Stomach (tissue), 9 donors: ENCODE measurements around the gene EFEMP1. TPM values are rescaled to one million over a fixed set of nuclear protein-coding genes. Genes with fewer than 3 reads are reported as not detected.

ENCODE experiments used
- DNase-seq, 2 donors: peaks; one replicate each; pipeline versions ENCODE4 v3.0.0 to v3.0.0-alpha.2; 2013 to 2019
- H3K27ac ChIP-seq, 5 donors: fragments of 200-600 bp in 4 of 5; sonication (generic) in 4 of 5; one replicate each; pipeline ENCODE4 v1.5.1; 2013 to 2019; ENCODE audit warnings: mild to moderate bottlenecking in 1 of 5, moderate library complexity in 1 of 5
- H3K27me3 ChIP-seq, 3 donors: fragments of 200-600 bp; sonication (generic); one replicate each; pipeline ENCODE4 v1.5.1; 2017 to 2019; ENCODE audit warnings: mixed run types in 1 of 3
- H3K36me3 ChIP-seq, 4 donors: fragments of 200-600 bp; sonication (generic); 1 replicate in 3 of 4; 2 replicates in 1 of 4; pipeline ENCODE4 v1.5.1; 2016 to 2019
- H3K4me1 ChIP-seq, 4 donors: fragments of 200-600 bp; sonication (generic); one replicate each; pipeline ENCODE4 v1.5.1; 2016 to 2019
- H3K4me3 ChIP-seq, 4 donors: fragments of 200-600 bp; sonication (generic) in 3 of 4; one replicate each; pipeline ENCODE4 v1.5.1; 2016 to 2019; ENCODE audit warnings: mild to moderate bottlenecking in 1 of 4
- H3K9me3 ChIP-seq, 4 donors: fragments of 200-600 bp; sonication (generic); one replicate each; pipeline ENCODE4 v1.5.1; 2016 to 2019
- EP300 ChIP-seq: sonication (generic); formaldehyde crosslinking; IDR thresholded peaks from one replicate; pipeline ENCODE4 v1.6.1; 2017; ENCODE audit warnings: antibody characterized with exemption
- POLR2A ChIP-seq, 4 donors: fragments of 450-650 bp; IDR thresholded peaks; one replicate each; pipeline ENCODE4 v1.6.1; 2016; ENCODE audit warnings: antibody characterized with exemption in 4 of 4, control low read depth in 2 of 4, mild to moderate bottlenecking in 1 of 4, moderate library complexity in 1 of 4
- POLR2AphosphoS5 ChIP-seq, 3 donors: sonication (generic); formaldehyde crosslinking; IDR thresholded peaks; one replicate each; pipeline ENCODE4 v1.6.1; 2016; ENCODE audit warnings: antibody characterized with exemption in 3 of 3
- WGBS, 5 donors: extraction: QIAGEN DNeasy Blood & Tissue Kit in 3 of 5; methylation state at CpG; one replicate each; pipeline versions ENCODE4 v1.1.5 to v1.1.7; 2013 to 2018; 5-methylcytosine and 5-hydroxymethylcytosine counted together
- intact Hi-C: fragments of 100-400 bp; cut with DNase I; formaldehyde crosslinking; loops from one replicate; pipeline ENCODE4 v1.15.1; 2023; ENCODE audit warnings: low total_unique reads
- polyA plus RNA-seq, 3 donors: library from polyadenylated mRNA; stranded (reverse); fragments of 200-250 nt; gene quantifications; one replicate each; pipeline ENCODE4 v1.2.3, GENCODE V29; 2013
- total RNA-seq, 5 donors: library from RNA; depleted of rRNA; stranded (reverse); fragments of >200 nt; gene quantifications; one replicate each; pipeline versions ENCODE4 v1.1.0 to v1.2.3, GENCODE V29; 2014 to 2016
- TF ChIP-seq, protein P1 (sequence below), 7 experiments: fragments of 450-650 bp in 4 of 7; fragments of 200-600 bp in 3 of 7; sonication (generic) in 3 of 7; IDR thresholded peaks; one replicate each; pipeline ENCODE4 v1.5.1; 2016 to 2019; ENCODE audit warnings: antibody characterized with exemption in 7 of 7, control low read depth in 2 of 7, mild to moderate bottlenecking in 1 of 7
- donor health status: healthy with polysubstance abuse.
- donor health status: Bipolar disorder and iron deficiency.
- donor health status: healthy.

The EFEMP1 gene
- total and polyA plus RNA-seq, 8 donors = 18.4 to 131 (median 31.8) TPM

DNA sequence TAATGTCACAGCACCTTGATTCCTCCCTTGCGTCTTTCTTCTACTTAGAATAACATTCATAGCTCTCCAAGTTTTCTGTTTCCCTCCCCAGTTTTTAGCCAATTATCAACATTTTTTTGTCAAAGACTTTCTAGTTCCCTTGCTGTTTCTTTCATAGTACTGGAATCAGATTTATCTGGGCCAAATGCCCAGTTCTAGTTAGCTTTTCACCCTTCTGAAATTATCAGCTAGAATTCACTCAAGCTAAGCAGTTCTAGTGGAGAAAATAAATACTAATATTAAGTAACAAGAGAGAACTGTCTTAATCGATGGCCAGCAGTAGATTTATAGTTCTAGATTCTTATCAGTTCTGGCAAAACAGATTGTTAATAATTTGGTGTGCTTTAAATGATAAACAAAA is 36.2 kb downstream of the EFEMP1 start:
- H3K27me3 ChIP-seq = no peaks in the 10 kb centered on the region
- peaks cover 13 to 52% (median 24%) of the 10 kb centered on the region in 4 donors for H3K4me1 ChIP-seq
- DNase-seq = peak in 1 of 2 donors; percentile 44
- no peaks in the 10 kb centered on the region for H3K9me3 ChIP-seq
- TF ChIP-seq POLR2AphosphoS5 (IDR thresholded peaks at IDR 0.05) (no peak), POLR2A (IDR thresholded peaks at IDR 0.05) (no peak), EP300 (no peak)
- TF ChIP-seq, protein P1, sequence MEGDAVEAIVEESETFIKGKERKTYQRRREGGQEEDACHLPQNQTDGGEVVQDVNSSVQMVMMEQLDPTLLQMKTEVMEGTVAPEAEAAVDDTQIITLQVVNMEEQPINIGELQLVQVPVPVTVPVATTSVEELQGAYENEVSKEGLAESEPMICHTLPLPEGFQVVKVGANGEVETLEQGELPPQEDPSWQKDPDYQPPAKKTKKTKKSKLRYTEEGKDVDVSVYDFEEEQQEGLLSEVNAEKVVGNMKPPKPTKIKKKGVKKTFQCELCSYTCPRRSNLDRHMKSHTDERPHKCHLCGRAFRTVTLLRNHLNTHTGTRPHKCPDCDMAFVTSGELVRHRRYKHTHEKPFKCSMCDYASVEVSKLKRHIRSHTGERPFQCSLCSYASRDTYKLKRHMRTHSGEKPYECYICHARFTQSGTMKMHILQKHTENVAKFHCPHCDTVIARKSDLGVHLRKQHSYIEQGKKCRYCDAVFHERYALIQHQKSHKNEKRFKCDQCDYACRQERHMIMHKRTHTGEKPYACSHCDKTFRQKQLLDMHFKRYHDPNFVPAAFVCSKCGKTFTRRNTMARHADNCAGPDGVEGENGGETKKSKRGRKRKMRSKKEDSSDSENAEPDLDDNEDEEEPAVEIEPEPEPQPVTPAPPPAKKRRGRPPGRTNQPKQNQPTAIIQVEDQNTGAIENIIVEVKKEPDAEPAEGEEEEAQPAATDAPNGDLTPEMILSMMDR (IDR thresholded peaks at IDR 0.05) = no peak
- H3K4me3 ChIP-seq = no peak overlapping the region
- H3K36me3 ChIP-seq = no peaks in the 10 kb centered on the region
- WGBS, 5 donors = 16 to 38% (median 26%) methylated on average over 2 of the region's 2 CpGs
- intact Hi-C loops = no loop called here
- H3K27ac ChIP-seq = peak overlapping the region in 4 of 5 donors; percentile 8 to 73 (median 56)

DNA sequence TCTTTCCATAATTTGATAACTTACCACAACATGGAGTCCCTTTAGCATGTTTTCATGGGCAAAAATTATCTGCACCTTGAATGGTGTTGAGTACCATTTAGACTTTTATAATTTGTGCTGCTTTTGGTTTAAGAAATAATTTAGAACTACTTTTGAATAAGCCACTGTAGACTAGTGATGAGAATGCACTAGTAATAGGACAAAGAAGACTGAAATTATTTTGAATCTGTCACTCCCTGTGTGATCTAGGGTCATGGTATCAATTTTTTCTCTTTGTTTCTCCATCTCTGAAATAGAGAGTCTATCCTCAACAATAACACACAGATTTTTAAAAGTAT is 37.7 kb downstream of the EFEMP1 start:
- Histone ChIP-seq H3K27ac (peak overlapping the region in 4 of 5 donors; percentile 60 to 77 (median 68)), H3K36me3 (peaks cover 0 to 3% (median 0%) of the 10 kb centered on the region in 4 donors), H3K27me3 (no peaks in the 10 kb centered on the region), H3K4me1 (peaks cover 9 to 40% (median 24%) of the 10 kb centered on the region in 4 donors), H3K4me3 (no peak overlapping the region), H3K9me3 (no peaks in the 10 kb centered on the region)
- intact Hi-C loops = no loop called here
- TF ChIP-seq POLR2A (IDR thresholded peaks at IDR 0.05) (no peak), POLR2AphosphoS5 (IDR thresholded peaks at IDR 0.05) (no peak), EP300 (no peak)
- TF ChIP-seq, protein P1 (IDR thresholded peaks at IDR 0.05) = no peak
- DNase-seq = no peak

DNA sequence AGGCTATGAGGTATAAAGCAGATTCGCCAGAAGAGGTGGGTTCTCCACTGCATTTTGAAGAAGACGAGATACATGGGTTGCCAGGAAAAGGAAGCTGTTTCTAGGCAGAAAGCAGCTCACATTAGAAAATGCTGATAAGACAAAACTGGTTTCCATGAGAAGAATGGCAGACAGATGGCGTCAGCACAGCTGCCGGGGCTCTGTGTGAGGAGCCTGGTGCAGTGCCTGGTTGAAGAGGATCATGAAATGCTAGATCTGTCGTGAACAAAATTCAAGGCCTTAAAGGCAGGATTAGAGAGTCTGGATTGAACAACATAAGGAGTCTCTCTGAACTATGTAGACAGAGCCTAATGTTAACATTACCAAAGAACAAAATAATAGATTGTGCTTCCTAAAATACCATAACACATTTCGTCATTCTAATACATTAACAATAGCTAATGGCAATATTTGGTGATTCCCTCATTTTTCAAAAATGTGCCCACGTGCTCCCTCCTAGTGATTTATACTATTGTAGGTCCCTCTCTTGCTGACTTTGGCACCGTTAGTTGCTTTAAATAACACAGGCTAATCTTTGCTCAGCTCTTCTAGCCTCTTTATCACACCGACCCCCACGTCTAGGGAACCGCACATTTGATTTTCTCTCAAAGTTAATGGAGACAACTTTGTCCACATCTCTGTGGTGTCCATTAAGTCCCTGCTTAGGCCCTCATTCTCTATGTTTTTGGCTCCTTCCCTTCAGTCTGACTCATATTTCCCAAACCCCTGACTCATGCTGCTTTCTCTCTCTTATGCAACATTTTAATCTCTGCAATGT is 38.2 kb downstream of the EFEMP1 start:
- peak; percentile 65 to 93 (median 80) for TF ChIP-seq POLR2AphosphoS5 (IDR thresholded peaks at IDR 0.05)
- TF ChIP-seq, protein P1 (IDR thresholded peaks at IDR 0.05) = no peak
- WGBS, 5 donors = 44 to 69% (median 54%) methylated on average over 11 of the region's 11 CpGs
- DNase-seq = peak in 1 of 2 donors; percentile 56
- Histone ChIP-seq H3K27me3 (no peaks in the 10 kb centered on the region), H3K27ac (peak overlapping the region in 4 of 5 donors; percentile 60 to 77 (median 68)), H3K4me3 (no peak overlapping the region), H3K9me3 (no peaks in the 10 kb centered on the region), H3K36me3 (peaks cover 0 to 8% (median 0%) of the 10 kb centered on the region in 4 donors), H3K4me1 (peaks cover 9 to 40% (median 24%) of the 10 kb centered on the region in 4 donors)
- intact Hi-C loops = no loop called here

DNA sequence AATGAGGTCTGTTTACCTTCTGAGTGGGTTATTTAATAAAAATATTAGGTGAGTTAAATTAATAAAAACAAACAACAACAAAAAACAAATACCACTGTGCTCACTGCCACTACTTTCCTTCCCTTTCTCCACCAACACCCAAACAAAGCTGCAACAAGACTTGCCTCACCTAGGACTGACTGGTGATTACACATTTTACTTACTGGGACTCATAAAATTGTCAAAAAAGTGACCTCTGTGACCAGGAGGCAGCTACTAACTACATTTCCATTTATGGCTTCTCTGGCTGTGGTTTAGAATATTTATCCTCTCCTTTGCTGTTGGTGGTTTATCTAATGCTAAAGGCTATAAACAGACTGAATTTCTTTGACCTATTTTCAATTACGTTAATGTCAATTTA is 39.8 kb downstream of the EFEMP1 start:
- peaks cover 0 to 8% (median 0%) of the 10 kb centered on the region in 4 donors for H3K36me3 ChIP-seq
- no peak for DNase-seq
- H3K27me3 ChIP-seq = no peaks in the 10 kb centered on the region
- H3K4me3 ChIP-seq = no peak overlapping the region
- H3K9me3 ChIP-seq = no peaks in the 10 kb centered on the region
- no peak overlapping the region for H3K27ac ChIP-seq
- intact Hi-C loops = no loop called here
- 53 to 81% (median 64%) methylated on average over 1 of the region's 1 CpG for WGBS, 5 donors
- no peak for TF ChIP-seq POLR2AphosphoS5 (IDR thresholded peaks at IDR 0.05)
- H3K4me1 ChIP-seq = peaks cover 9 to 40% (median 24%) of the 10 kb centered on the region in 4 donors

DNA sequence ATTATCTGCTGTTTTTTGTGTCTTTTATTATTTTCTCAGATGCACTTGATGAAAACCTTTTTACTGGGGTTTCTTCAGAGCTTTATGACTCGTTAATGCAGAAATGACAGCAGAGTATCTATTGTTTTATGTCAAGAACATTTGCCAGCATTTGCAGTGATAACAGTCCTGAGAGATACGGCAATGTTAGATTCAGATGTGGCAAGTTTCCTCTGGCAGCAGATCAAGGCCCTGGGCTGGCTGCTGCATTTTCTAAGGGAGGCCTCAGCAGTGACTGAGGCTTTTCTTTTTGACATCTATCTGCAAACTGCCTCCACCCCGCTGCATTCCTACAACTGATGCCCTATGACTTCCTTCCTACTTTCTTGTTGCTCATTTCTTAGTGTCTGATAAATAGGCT is 40.2 kb downstream of the EFEMP1 start:
- intact Hi-C loops = no loop called here
- TF ChIP-seq POLR2A (IDR thresholded peaks at IDR 0.05) (no peak), POLR2AphosphoS5 (IDR thresholded peaks at IDR 0.05) (no peak), EP300 (no peak)
- TF ChIP-seq, protein P1 (IDR thresholded peaks at IDR 0.05) = no peak

More for the DNA sequence above, 40.2 kb downstream of the EFEMP1 start:
- Histone ChIP-seq H3K27me3 (no peaks in the 10 kb centered on the region), H3K27ac (no peak overlapping the region), H3K36me3 (peaks cover 0 to 8% (median 0%) of the 10 kb centered on the region in 4 donors), H3K4me3 (no peak overlapping the region), H3K9me3 (no peaks in the 10 kb centered on the region), H3K4me1 (peaks cover 9 to 40% (median 24%) of the 10 kb centered on the region in 4 donors)
- peak; percentile 12 to 36 for DNase-seq
- WGBS, 5 donors = 24 to 45% (median 34%) methylated on average over 3 of the region's 3 CpGs
